ENCODE data around the gene PLOD1. TPM values are rescaled to one million over a fixed set of nuclear protein-coding genes. Genes with fewer than 3 reads are reported as not detected.
A peak's percentile ranks its signal among the peaks of the same experiment; 100 is the strongest.
"Not testable (repeated sequence)": the region's sequence is repeated elsewhere in the genome, so short reads cannot be mapped to it uniquely, and the experiment has no call there.

Gene PLOD1
- total and polyA plus RNA-seq, 2 donors = 12.8 to 13.7 TPM

GRCh38 chr1:11908095-11908675 lies 26.3 kb upstream of the PLOD1 start:
- peak overlapping the region; percentile 65 to 75 for H3K4me3 ChIP-seq (ENCODE audit: low read length in 2 of 2)
- peaks cover 2 to 29% of the 10 kb centered on the region in 2 donors for H3K4me1 ChIP-seq (ENCODE audit: control insufficient read depth in 2 of 2, insufficient read depth in 2 of 2, low read length in 2 of 2)
- under 1% methylated on average over 24 of the region's 24 CpGs for WGBS
- no peaks in the 10 kb centered on the region for H3K36me3 ChIP-seq (ENCODE audit: control insufficient read depth in 2 of 2, insufficient read depth in 2 of 2, low read length in 1 of 2)
- peaks cover 0 to 22% of the 10 kb centered on the region in 2 donors for H3K27me3 ChIP-seq (ENCODE audit: control insufficient read depth in 2 of 2, insufficient read depth in 1 of 2, low read length in 1 of 2)
- H3K27ac ChIP-seq (ENCODE audit: low read depth in 1 of 2, low read length in 1 of 2) = peak overlapping the region; percentile 96 to 100
- H3K9me3 ChIP-seq (ENCODE audit: control insufficient read depth in 2 of 2, insufficient read depth in 1 of 2, low read length in 1 of 2) = no peaks in the 10 kb centered on the region
- DNase-seq (ENCODE audit: low read depth in 6 of 9, low spot score in 9 of 9) = peak in 7 of 9 donors; percentile 61 to 94 (median 78)

GRCh38 chr1:11910914-11911228 lies 23.6 kb upstream of the PLOD1 start:
- H3K36me3 ChIP-seq (ENCODE audit: control insufficient read depth in 2 of 2, insufficient read depth in 2 of 2, low read length in 1 of 2); H3K9me3 ChIP-seq (ENCODE audit: control insufficient read depth in 2 of 2, insufficient read depth in 1 of 2, low read length in 1 of 2); H3K4me3 ChIP-seq (ENCODE audit: low read length in 2 of 2); H3K27ac ChIP-seq (ENCODE audit: low read depth in 1 of 2, low read length in 1 of 2); DNase-seq (ENCODE audit: low read depth in 6 of 9, low spot score in 9 of 9): not testable (repeated sequence)
- H3K4me1 ChIP-seq (ENCODE audit: control insufficient read depth in 2 of 2, insufficient read depth in 2 of 2, low read length in 2 of 2) = peaks cover 2 to 21% of the 10 kb centered on the region in 2 donors
- WGBS = 94% methylated on average over 6 of the region's 6 CpGs
- peaks cover 0 to 13% of the 10 kb centered on the region in 2 donors for H3K27me3 ChIP-seq (ENCODE audit: control insufficient read depth in 2 of 2, insufficient read depth in 1 of 2, low read length in 1 of 2)

- H3K9me3 ChIP-seq (ENCODE audit: control insufficient read depth in 2 of 2, insufficient read depth in 1 of 2, low read length in 1 of 2) = no peaks in the 10 kb centered on the region
- H3K4me1 ChIP-seq (ENCODE audit: control insufficient read depth in 2 of 2, insufficient read depth in 2 of 2, low read length in 2 of 2) = peaks cover 2 to 18% of the 10 kb centered on the region in 2 donors
- DNase-seq (ENCODE audit: low read depth in 6 of 9, low spot score in 9 of 9) = no peak
- 93% methylated on average over 7 of the region's 7 CpGs for WGBS
- H3K36me3 ChIP-seq (ENCODE audit: control insufficient read depth in 2 of 2, insufficient read depth in 2 of 2, low read length in 1 of 2) = peaks cover 2 to 5% of the 10 kb centered on the region in 2 donors
- H3K4me3 ChIP-seq (ENCODE audit: low read length in 2 of 2) = no peak overlapping the region
- H3K27me3 ChIP-seq (ENCODE audit: control insufficient read depth in 2 of 2, insufficient read depth in 1 of 2, low read length in 1 of 2) = peaks cover 0 to 2% of the 10 kb centered on the region in 2 donors
- no peak overlapping the region for H3K27ac ChIP-seq (ENCODE audit: low read depth in 1 of 2, low read length in 1 of 2)
These were observed 22.5 kb upstream of the PLOD1 start for GRCh38 chr1:11912000-11912399.

GRCh38 chr1:11912482-11913216 lies 21.9 kb upstream of the PLOD1 start:
- not testable (repeated sequence) for H3K4me3 ChIP-seq (ENCODE audit: low read length in 2 of 2); H3K27ac ChIP-seq (ENCODE audit: low read depth in 1 of 2, low read length in 1 of 2); DNase-seq (ENCODE audit: low read depth in 6 of 9, low spot score in 9 of 9); H3K27me3 ChIP-seq (ENCODE audit: control insufficient read depth in 2 of 2, insufficient read depth in 1 of 2, low read length in 1 of 2); H3K36me3 ChIP-seq (ENCODE audit: control insufficient read depth in 2 of 2, insufficient read depth in 2 of 2, low read length in 1 of 2); H3K9me3 ChIP-seq (ENCODE audit: control insufficient read depth in 2 of 2, insufficient read depth in 1 of 2, low read length in 1 of 2)
- H3K4me1 ChIP-seq (ENCODE audit: control insufficient read depth in 2 of 2, insufficient read depth in 2 of 2, low read length in 2 of 2) = peaks cover 2 to 13% of the 10 kb centered on the region in 2 donors
- WGBS = 95% methylated on average over 21 of the region's 21 CpGs

GRCh38 chr1:11913291-11913690 lies 21.2 kb upstream of the PLOD1 start:
- Histone ChIP-seq H3K4me3 (ENCODE audit: low read length in 2 of 2) (no peak overlapping the region), H3K27me3 (ENCODE audit: control insufficient read depth in 2 of 2, insufficient read depth in 1 of 2, low read length in 1 of 2) (no peaks in the 10 kb centered on the region), H3K27ac (ENCODE audit: low read depth in 1 of 2, low read length in 1 of 2) (no peak overlapping the region), H3K9me3 (ENCODE audit: control insufficient read depth in 2 of 2, insufficient read depth in 1 of 2, low read length in 1 of 2) (no peaks in the 10 kb centered on the region), H3K4me1 (ENCODE audit: control insufficient read depth in 2 of 2, insufficient read depth in 2 of 2, low read length in 2 of 2) (peaks cover 2 to 12% of the 10 kb centered on the region in 2 donors), H3K36me3 (ENCODE audit: control insufficient read depth in 2 of 2, insufficient read depth in 2 of 2, low read length in 1 of 2) (peaks cover 7 to 11% of the 10 kb centered on the region in 2 donors)
- DNase-seq (ENCODE audit: low read depth in 6 of 9, low spot score in 9 of 9) = no peak
- 88% methylated on average over 11 of the region's 11 CpGs for WGBS

GRCh38 chr1:11914024-11914423 lies 20.5 kb upstream of the PLOD1 start:
- Histone ChIP-seq H3K4me3 (ENCODE audit: low read length in 2 of 2) (no peak overlapping the region), H3K36me3 (ENCODE audit: control insufficient read depth in 2 of 2, insufficient read depth in 2 of 2, low read length in 1 of 2) (peaks cover 12 to 17% of the 10 kb centered on the region in 2 donors), H3K27ac (ENCODE audit: low read depth in 1 of 2, low read length in 1 of 2) (no peak overlapping the region), H3K4me1 (ENCODE audit: control insufficient read depth in 2 of 2, insufficient read depth in 2 of 2, low read length in 2 of 2) (peaks cover 2 to 5% of the 10 kb centered on the region in 2 donors), H3K9me3 (ENCODE audit: control insufficient read depth in 2 of 2, insufficient read depth in 1 of 2, low read length in 1 of 2) (peaks cover 0 to 1% of the 10 kb centered on the region in 2 donors), H3K27me3 (ENCODE audit: control insufficient read depth in 2 of 2, insufficient read depth in 1 of 2, low read length in 1 of 2) (no peaks in the 10 kb centered on the region)
- WGBS = 86% methylated on average over 1 of the region's 1 CpG
- DNase-seq (ENCODE audit: low read depth in 6 of 9, low spot score in 9 of 9) = no peak

- peaks cover 50 to 57% of the 10 kb centered on the region in 2 donors for H3K36me3 ChIP-seq (ENCODE audit: control insufficient read depth in 2 of 2, insufficient read depth in 2 of 2, low read length in 1 of 2)
- peaks cover 4 to 11% of the 10 kb centered on the region in 2 donors for H3K4me1 ChIP-seq (ENCODE audit: control insufficient read depth in 2 of 2, insufficient read depth in 2 of 2, low read length in 2 of 2)
These were observed 15.6 kb upstream of the PLOD1 start for GRCh38 chr1:11918799-11919519.

GRCh38 chr1:11919621-11920020 lies 14.9 kb upstream of the PLOD1 start:
- H3K4me1 ChIP-seq (ENCODE audit: control insufficient read depth in 2 of 2, insufficient read depth in 2 of 2, low read length in 2 of 2) = peaks cover 6 to 17% of the 10 kb centered on the region in 2 donors
- WGBS = 97% methylated on average over 11 of the region's 11 CpGs
- DNase-seq (ENCODE audit: low read depth in 6 of 9, low spot score in 9 of 9) = no peak
- H3K27ac ChIP-seq (ENCODE audit: low read depth in 1 of 2, low read length in 1 of 2) = no peak overlapping the region
- peaks cover 50 to 57% of the 10 kb centered on the region in 2 donors for H3K36me3 ChIP-seq (ENCODE audit: control insufficient read depth in 2 of 2, insufficient read depth in 2 of 2, low read length in 1 of 2)
- peaks cover 0 to 2% of the 10 kb centered on the region in 2 donors for H3K9me3 ChIP-seq (ENCODE audit: control insufficient read depth in 2 of 2, insufficient read depth in 1 of 2, low read length in 1 of 2)
- H3K27me3 ChIP-seq (ENCODE audit: control insufficient read depth in 2 of 2, insufficient read depth in 1 of 2, low read length in 1 of 2) = no peaks in the 10 kb centered on the region
- H3K4me3 ChIP-seq (ENCODE audit: low read length in 2 of 2) = no peak overlapping the region

More at GRCh38 chr1:11918799-11919519, 15.6 kb upstream of the PLOD1 start:
- peaks cover 0 to 2% of the 10 kb centered on the region in 2 donors for H3K9me3 ChIP-seq (ENCODE audit: control insufficient read depth in 2 of 2, insufficient read depth in 1 of 2, low read length in 1 of 2)
- no peak overlapping the region for H3K27ac ChIP-seq (ENCODE audit: low read depth in 1 of 2, low read length in 1 of 2)
- no peak for DNase-seq (ENCODE audit: low read depth in 6 of 9, low spot score in 9 of 9)
- 94% methylated on average over 14 of the region's 14 CpGs for WGBS
- H3K27me3 ChIP-seq (ENCODE audit: control insufficient read depth in 2 of 2, insufficient read depth in 1 of 2, low read length in 1 of 2) = no peaks in the 10 kb centered on the region
- H3K4me3 ChIP-seq (ENCODE audit: low read length in 2 of 2) = no peak overlapping the region
